Lung (tissue), 12 donors: ENCODE results near the gene LPIN2. TPM values are rescaled to one million over a fixed set of nuclear protein-coding genes. Genes with fewer than 3 reads are reported as not detected.

Source experiments
- ATAC-seq: fragments of 200-7000 bp; cut with Tn5 transposase; one replicate; pipeline ENCODE4 v1.9.1; 2020; ENCODE audit warnings: moderate number of reproducible peaks; ENCODE audit not compliant: insufficient read depth, low FRiP score
- DNase-seq, 3 donors: peaks; one replicate each; pipeline ENCODE4 v3.0.0-alpha.2; 2013 to 2017
- H3K27ac ChIP-seq, 2 donors: one replicate each; pipeline ENCODE4 v1.5.1; 2013; ENCODE audit warnings: mild to moderate bottlenecking in 2 of 2, moderate library complexity in 2 of 2, control low read depth in 1 of 2, inconsistent platforms in 1 of 2, low read depth in 1 of 2, low read length in 1 of 2
- H3K27me3 ChIP-seq, 3 donors: one replicate each; pipeline ENCODE4 v1.5.1; 2013; ENCODE audit warnings: low read length in 2 of 3; ENCODE audit not compliant: control insufficient read depth in 3 of 3, insufficient read depth in 3 of 3
- H3K36me3 ChIP-seq, 4 donors: one replicate each; pipeline ENCODE4 v1.5.1; 2013; ENCODE audit warnings: low read length in 4 of 4, mild to moderate bottlenecking in 1 of 4, moderate library complexity in 1 of 4; ENCODE audit not compliant: control insufficient read depth in 4 of 4, insufficient read depth in 4 of 4
- H3K4me1 ChIP-seq, 5 donors: one replicate each; pipeline ENCODE4 v1.5.1; 2013; ENCODE audit warnings: low read length in 5 of 5, mild to moderate bottlenecking in 2 of 5, moderate library complexity in 1 of 5; ENCODE audit not compliant: control insufficient read depth in 5 of 5, insufficient read depth in 5 of 5
- H3K4me3 ChIP-seq: one replicate; pipeline ENCODE4 v1.5.1; 2013; ENCODE audit warnings: mild to moderate bottlenecking, control low read depth, moderate library complexity
- H3K9ac ChIP-seq, 2 donors: one replicate each; pipeline ENCODE4 v1.5.1; 2013; ENCODE audit warnings: low read length in 2 of 2, control low read depth in 1 of 2; ENCODE audit not compliant: insufficient read depth in 1 of 2
- H3K9me3 ChIP-seq, 4 donors: one replicate each; pipeline ENCODE4 v1.5.1; 2013; ENCODE audit warnings: low read length in 3 of 4, mild to moderate bottlenecking in 1 of 4, moderate library complexity in 1 of 4; ENCODE audit not compliant: control insufficient read depth in 4 of 4, insufficient read depth in 3 of 4
- CTCF ChIP-seq: IDR thresholded peaks from 2 replicates; pipeline ENCODE4 v1.5.1; 2012; ENCODE audit warnings: mild to moderate bottlenecking; ENCODE audit errors: control extremely low read depth, extremely low read depth
- WGBS, 2 donors: extraction: QIAGEN DNeasy Blood & Tissue Kit; methylation state at CpG; one replicate each; pipeline ENCODE4 v1.1.7; 2013; 5-methylcytosine and 5-hydroxymethylcytosine counted together
- polyA plus RNA-seq, 2 donors: library from polyadenylated mRNA; stranded (reverse); fragments of 200-250 nt; gene quantifications; one replicate each; pipeline ENCODE4 v1.2.1, GENCODE V29; 2013
- total RNA-seq, 2 donors: library from RNA; depleted of rRNA in 1 of 2; stranded (reverse); fragments of >200 nt in 1 of 2; gene quantifications; one replicate each; pipeline ENCODE4 v1.2.1, GENCODE V29; 2014 to 2021
- donor health status: control.
- donor health status: control.
- donor health status: Bipolar disorder and iron deficiency.
- donor health status: healthy.
- donor health status: DM: yes; HTN: yes; CAD: no.

Gene LPIN2
- total and polyA plus RNA-seq, 4 donors, result 11.2 to 46.3 (median 32.5) TPM

GRCh38 chr18:2982022-2982421 is 30.9 kb downstream of the LPIN2 start:
- no peak for DNase-seq
- 61 to 85% methylated on average over 1 of the region's 1 CpG for WGBS, 2 donors
- Histone ChIP-seq H3K27me3 (no peaks in the 10 kb centered on the region), H3K27ac (no peak overlapping the region), H3K4me1 (peaks cover 7 to 35% (median 33%) of the 10 kb centered on the region in 5 donors), H3K36me3 (no peaks in the 10 kb centered on the region), H3K4me3 (no peak overlapping the region), H3K9ac (no peak overlapping the region), H3K9me3 (no peaks in the 10 kb centered on the region)
- TF ChIP-seq CTCF, result no peak
- ATAC-seq, result no peak

- no peaks in the 10 kb centered on the region for H3K36me3 ChIP-seq
- H3K4me1 ChIP-seq, result peaks cover 7 to 36% (median 29%) of the 10 kb centered on the region in 5 donors
- H3K4me3 ChIP-seq, result no peak overlapping the region
- peak; percentile 63 for ATAC-seq
- no peak for TF ChIP-seq CTCF
- H3K27ac ChIP-seq, result peak overlapping the region; percentile 53 to 86
- no peaks in the 10 kb centered on the region for H3K9me3 ChIP-seq
- H3K27me3 ChIP-seq, result no peaks in the 10 kb centered on the region
- peak in 1 of 3 donors; percentile 50 for DNase-seq
- WGBS, 2 donors, result 9% methylated on average over 6 of the region's 6 CpGs
- H3K9ac ChIP-seq, result peak overlapping the region in 1 of 2 donors; percentile 47
Observed at GRCh38 chr18:2981212-2981728, 31.7 kb downstream of the LPIN2 start.

GRCh38 chr18:2979871-2980790 is 32.8 kb downstream of the LPIN2 start:
- H3K9ac ChIP-seq, result no peak overlapping the region
- no peak for TF ChIP-seq CTCF
- ATAC-seq (no peak), DNase-seq (peak in 2 of 3 donors; percentile 57)
- no peaks in the 10 kb centered on the region for H3K27me3 ChIP-seq
- WGBS, 2 donors, result 40 to 57% methylated on average over 8 of the region's 8 CpGs
- no peaks in the 10 kb centered on the region for H3K9me3 ChIP-seq
- no peak overlapping the region for H3K4me3 ChIP-seq
- H3K4me1 ChIP-seq, result peaks cover 7 to 38% (median 28%) of the 10 kb centered on the region in 5 donors
- no peaks in the 10 kb centered on the region for H3K36me3 ChIP-seq
- H3K27ac ChIP-seq, result peak overlapping the region in 1 of 2 donors; percentile 89
